ENCODE results near the gene TAS2R8.
"Not testable (repeated sequence)": the region's sequence is repeated elsewhere in the genome, so short reads cannot be mapped to it uniquely, and the experiment has no call there.

The TAS2R8 gene

GRCh38 chr12:10807186-10807585, at the start of gene TAS2R8:
TSS of gene TAS2R8 (minus strand) at chr12:10807286. CDS start at chr12:10806980, 306 bp downstream.
- DNase-seq = no peak

DNA sequence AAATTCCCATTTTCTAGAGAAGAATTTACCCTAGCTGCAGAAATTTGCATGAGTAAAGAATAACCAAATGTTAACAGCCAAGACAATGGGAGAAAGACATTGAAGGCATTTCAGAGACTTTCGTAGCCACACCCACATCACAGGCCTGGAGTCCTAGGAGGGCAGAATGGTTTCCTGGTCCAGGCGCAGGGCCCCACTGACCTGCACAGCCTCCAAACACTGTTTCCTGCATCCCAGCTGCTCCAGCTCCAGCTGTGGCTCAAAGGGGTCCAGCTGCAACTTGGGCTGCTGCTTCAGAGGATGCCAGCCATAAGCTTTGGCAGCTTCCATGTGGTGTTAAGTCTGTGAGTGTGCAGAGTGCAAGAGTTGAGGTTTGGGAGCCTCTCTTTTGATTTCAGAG, 48.7 kb upstream of the TAS2R8 start:
- DNase-seq = no peak

- no peak for DNase-seq
Observed at GRCh38 chr12:10853776-10854175, 46.7 kb upstream of the TAS2R8 start.

DNA sequence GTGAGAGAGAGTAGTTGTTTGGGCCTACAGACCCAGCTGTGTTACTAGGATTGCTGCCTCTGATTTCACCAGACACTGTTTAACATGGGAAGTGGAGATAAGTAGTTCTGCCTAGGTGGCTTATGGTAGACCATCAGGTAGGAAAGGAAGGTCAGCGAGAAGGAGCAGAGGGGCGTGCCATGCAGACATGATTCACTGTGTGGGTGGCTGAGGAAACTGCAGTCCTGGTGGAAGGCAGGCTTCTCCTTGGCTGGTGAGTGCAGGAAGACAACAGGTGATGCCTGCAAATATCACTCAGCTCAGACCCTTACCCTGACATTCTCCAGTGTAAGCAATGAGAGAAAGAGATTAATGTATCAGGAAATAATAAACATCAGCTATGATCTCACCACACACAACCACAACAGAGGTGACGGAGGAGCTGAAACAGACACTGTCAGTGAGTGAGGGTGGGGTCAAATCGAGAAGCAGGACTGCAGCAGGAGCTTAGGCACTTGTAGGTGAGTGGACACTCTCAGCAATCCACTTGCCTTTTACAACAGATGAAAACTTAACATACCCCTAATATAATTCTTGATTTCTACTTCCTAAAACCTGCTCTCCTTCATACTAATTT, 44.3 kb upstream of the TAS2R8 start:
- DNase-seq = no peak

- DNase-seq = no peak
Observed at GRCh38 chr12:10849425-10849878, 42.4 kb upstream of the TAS2R8 start, which contains the start of gene PRR4. TSS of gene PRR4 (minus strand) at chr12:10849475. CDS start at chr12:10849437, 38 bp downstream.

- DNase-seq = no peak
Observed at GRCh38 chr12:10847744-10848143, 40.7 kb upstream of the TAS2R8 start.

DNA sequence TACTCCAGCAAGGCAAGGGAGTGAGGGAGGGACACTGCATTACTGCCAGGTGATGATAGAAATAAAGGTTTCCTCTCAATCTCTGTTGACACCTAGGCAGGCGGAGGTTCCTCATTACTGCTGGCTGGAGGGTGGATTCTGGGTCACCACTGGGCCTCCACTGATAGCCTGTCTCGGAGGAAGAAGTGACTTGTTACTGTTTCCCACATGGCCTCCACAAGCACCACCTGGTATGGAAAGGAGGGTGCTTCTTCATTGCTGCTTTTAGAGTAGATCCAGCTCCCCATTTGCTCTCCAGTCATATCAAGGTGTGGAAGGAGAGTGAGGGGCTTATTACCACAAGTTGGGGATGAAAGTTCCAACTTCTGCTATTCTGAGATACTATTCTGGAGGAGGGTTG, 35.8 kb upstream of the TAS2R8 start:
- no peak for DNase-seq

- no peak for DNase-seq
Observed at GRCh38 chr12:10838461-10838860, 31.4 kb upstream of the TAS2R8 start.

- DNase-seq = no peak
Observed at GRCh38 chr12:10829994-10830393, 22.9 kb upstream of the TAS2R8 start.

- no peak for DNase-seq
Observed at GRCh38 chr12:10826258-10826657, 19.2 kb upstream of the TAS2R8 start, which contains the start of gene TAS2R10. TSS of gene TAS2R10 (minus strand) at chr12:10826358. CDS start at chr12:10826269, 89 bp downstream.

DNA sequence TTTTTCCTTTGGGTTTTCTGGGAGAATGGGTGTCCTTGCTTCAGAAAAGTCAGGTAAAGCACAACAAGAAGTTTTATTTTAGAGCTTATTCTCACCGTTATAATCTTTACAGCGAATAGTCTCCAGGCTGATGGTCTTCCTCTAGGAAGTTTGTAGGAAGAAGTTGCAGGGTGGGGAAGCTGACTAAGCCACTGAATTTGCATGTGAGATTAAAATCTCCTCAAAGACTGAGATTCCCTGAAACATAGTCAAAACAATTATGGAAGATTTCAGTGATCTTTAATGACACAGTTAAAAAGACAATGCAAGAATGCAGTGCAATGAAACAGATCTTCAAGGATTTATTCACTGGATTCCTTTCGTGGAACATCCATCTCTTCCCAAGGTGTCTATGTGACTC, 17.9 kb upstream of the TAS2R8 start:
- no peak for DNase-seq

DNA sequence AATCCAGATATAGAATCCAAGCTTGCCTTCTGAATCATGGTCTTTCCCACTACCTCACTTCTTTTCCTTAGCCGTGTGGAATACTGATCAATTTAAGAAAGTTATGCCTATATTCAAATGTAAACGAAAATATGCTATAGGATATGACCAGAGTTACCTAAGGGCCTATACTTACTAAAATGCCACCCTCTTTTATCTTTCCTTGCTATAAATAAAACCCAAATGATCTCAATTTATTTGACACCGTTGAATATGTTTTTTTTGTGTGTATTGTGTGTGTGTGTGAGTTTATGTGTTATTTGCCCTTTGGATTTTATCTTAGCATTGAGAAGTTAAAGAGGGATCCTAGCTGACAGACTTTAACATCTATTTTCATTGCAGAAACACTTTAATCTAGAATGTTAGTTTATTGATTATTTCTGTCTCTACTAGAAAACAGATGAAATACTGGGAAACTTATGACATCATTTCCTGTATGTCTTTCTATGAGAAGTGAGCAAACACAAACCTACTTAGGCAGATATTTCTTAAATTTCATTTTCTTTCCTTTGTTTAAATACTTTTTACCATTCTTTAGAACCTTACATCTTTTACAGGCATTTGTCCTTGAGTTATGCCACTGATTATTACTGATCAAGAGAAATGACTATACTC, 4.9 kb upstream of the TAS2R8 start:
- no peak for DNase-seq

GRCh38 chr12:10810068-10810467, 3.0 kb upstream of the TAS2R8 start, which contains the start of gene TAS2R9:
TSS of gene TAS2R9 (minus strand) at chr12:10810168. CDS start at chr12:10810075, 93 bp downstream.
- DNase-seq = no peak

DNA sequence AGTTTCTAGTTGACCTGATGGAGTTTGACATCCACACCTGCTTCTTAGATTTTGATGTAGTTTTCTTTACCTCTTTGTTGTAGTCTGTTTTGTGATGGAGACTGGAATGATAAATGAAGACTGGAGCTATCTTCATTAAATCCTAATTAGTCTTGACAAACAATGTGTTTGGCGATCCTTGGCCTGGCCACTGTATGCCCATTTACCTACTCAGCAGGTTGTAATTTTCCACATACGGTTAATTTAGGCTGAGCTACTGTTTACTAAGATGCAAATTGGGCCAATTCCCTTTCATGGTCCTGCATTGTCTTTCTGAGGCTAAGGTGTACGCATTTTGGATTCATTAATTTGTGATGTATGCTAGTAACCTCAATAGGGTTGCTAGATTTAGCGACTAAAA, 4.5 kb downstream of the TAS2R8 start, which contains the start of gene TAS2R7:
TAS2R7 (minus strand) TSS at position 41 of the 400 bp plus-strand sequence. CDS start 57 bp downstream, outside the sequence.
- no peak for DNase-seq

DNA sequence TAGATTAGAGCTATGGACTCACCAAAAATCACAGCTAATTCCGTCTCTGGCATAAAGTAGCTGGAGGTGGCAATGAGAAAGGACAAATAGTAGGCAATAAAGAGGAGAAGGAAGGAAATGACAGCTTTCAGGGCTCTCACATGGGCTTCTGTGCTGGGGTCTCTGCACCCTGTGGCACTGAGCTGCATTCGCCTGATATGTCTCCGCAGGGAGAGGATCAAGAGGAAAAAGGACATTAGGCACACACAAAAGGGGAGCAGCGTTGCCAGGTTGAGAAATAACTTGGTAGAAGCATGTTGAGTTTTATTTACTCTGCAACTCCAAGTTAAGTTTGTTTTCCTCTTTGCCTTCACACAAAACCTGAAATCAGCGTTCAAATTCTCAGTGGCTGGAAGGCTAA, 5.3 kb downstream of the TAS2R8 start:
- DNase-seq = no peak

DNA sequence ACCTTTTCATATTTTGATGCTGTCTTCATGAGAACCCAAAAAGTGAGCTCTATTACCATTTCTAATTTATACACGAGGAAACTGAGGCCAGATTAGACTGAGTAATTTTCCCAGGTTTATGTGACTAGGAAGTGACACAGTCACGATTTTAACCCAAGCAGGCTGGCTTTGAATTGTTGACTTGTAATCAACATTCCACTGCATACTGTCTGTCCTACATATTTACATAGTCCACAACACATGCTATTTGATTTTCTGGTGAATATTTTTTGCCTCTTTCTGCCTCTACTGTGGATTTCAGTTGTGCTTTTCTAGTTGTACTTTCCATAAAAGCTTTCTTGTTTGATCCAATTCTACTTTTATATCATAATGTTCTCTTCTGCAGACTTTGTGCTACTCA, 12.9 kb downstream of the TAS2R8 start:
- no peak for DNase-seq

- DNase-seq = not testable (repeated sequence)
Observed at GRCh38 chr12:10791769-10792168, 15.3 kb downstream of the TAS2R8 start.

GRCh38 chr12:10783252-10783651, 23.8 kb downstream of the TAS2R8 start:
- DNase-seq = no peak

DNA sequence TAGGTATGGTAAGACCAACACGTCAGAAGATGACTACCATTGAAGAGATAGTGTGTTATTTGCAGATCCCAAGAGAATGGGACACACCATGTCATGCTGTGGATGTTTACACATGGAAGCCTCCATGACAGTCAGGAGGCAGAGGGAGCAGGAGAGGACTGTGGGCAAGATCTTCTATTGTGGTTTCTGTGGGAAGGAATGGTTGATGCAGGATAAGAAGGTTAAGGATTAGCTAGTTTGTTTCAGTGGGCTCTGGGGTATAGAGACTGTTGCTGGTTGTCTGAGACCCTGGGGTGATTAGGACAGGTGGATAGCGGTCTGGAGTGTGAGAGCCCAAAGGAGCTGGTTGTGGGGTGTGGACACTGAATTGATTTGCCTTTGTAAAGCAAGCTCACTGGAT, 28.0 kb downstream of the TAS2R8 start:
- no peak for DNase-seq

- DNase-seq = no peak
Observed at GRCh38 chr12:10771132-10771733, 35.9 kb downstream of the TAS2R8 start.

- DNase-seq = no peak
Observed at GRCh38 chr12:10759657-10760056, 47.4 kb downstream of the TAS2R8 start.

DNA sequence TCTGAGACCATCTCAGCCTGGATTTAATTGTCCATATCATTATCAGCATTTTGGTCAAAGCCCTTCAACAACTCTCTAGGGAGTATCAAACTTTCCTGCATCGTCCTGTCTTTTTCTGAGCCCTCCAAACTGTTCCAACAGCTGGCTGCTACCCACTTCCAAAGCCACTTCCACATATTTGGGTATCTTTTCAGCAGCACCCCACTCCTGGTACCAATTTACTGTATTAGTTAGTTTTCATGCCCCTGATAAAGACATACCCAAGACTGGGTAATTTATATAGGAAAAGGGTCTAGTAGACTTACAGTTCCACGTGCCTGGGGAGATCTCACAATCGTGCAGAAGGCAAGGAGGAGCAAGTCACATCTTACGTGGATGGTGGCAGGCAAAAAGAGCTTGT, 50.9 kb downstream of the TAS2R8 start:
- no peak for DNase-seq

Measured in stimulated activated CD4-positive, alpha-beta T cell treated with anti-CD3 and anti-CD28 coated beads, Interleukin-2, amount 100 ng/mL, for 24 hours (primary cell).